Activated CD8-positive, alpha-beta memory T cell treated with anti-CD3 and anti-CD28 coated beads for 4 hours (primary cell): ENCODE data around the gene MELTF.

ENCODE experiments used
- DNase-seq, 2 donors: peaks; one replicate each; pipeline ENCODE4 v3.0.0-alpha.2; 2020; ENCODE audit warnings: low read depth in 2 of 2

The MELTF gene

GRCh38 chr3:196968233-196969133, 61.1 kb downstream of the MELTF start, which contains the start of gene PIGZ:
Gene PIGZ (minus strand): TSS chr3:196968833. CDS start chr3:196952031, 16,802 bp downstream.
- no peak for DNase-seq

- no peak for DNase-seq
These were observed 62.0 kb downstream of the MELTF start for GRCh38 chr3:196967412-196968232.

- no peak for DNase-seq
These were observed 62.9 kb downstream of the MELTF start for GRCh38 chr3:196966526-196967401.

GRCh38 chr3:196965804-196966173, 63.8 kb downstream of the MELTF start:
- DNase-seq, result no peak

- no peak for DNase-seq
These were observed 64.4 kb downstream of the MELTF start for GRCh38 chr3:196965112-196965803.

- DNase-seq, result no peak
These were observed 66.0 kb downstream of the MELTF start for GRCh38 chr3:196963631-196963953.

- no peak for DNase-seq
These were observed 66.5 kb downstream of the MELTF start for GRCh38 chr3:196962930-196963630.

GRCh38 chr3:196962108-196962929, 67.3 kb downstream of the MELTF start:
- no peak for DNase-seq

- DNase-seq, result no peak
These were observed 74.8 kb downstream of the MELTF start for GRCh38 chr3:196954832-196955231.
